WTC11 (cell line): Measurements from ENCODE around the gene CFAP97. TPM values are rescaled to one million over a fixed set of nuclear protein-coding genes. Genes with fewer than 3 reads are reported as not detected.
A peak's percentile ranks its signal among the peaks of the same experiment; 100 is the strongest.

ENCODE experiments used
- ATAC-seq: fragments of 200-7000 bp; cut with Tn5 transposase; 2 replicates; pipeline ENCODE4 v1.10.0; 2021; ENCODE audit warnings: mild to moderate bottlenecking, moderate library complexity
- CTCF ChIA-PET: fragments of 300-600 bp; sonication (Branson Sonifier 250); formaldehyde crosslinking; loops from one replicate; lab custom pipeline; 2021; ENCODE audit warnings: antibody characterized with exemption; lab: Charles Lee
- POLR2A ChIA-PET: fragments of 350-600 bp; sonication (Branson Sonifier 250); formaldehyde crosslinking; loops from one replicate; lab custom pipeline; 2021; ENCODE audit warnings: antibody characterized with exemption; lab: Charles Lee
- DNase-seq: peaks from one replicate; pipeline ENCODE4 v3.0.0; 2021; ENCODE audit warnings: low spot score
- H3K27ac Mint-ChIP-seq: 2 replicates; pipeline ENCODE4 v1.8.0; 2021; ENCODE audit warnings: mixed read lengths
- H3K27me3 Mint-ChIP-seq: 2 replicates; pipeline ENCODE4 v1.8.0; 2021; ENCODE audit warnings: low read depth, mild to moderate bottlenecking, moderate library complexity, mixed read lengths
- H3K36me3 Mint-ChIP-seq: 2 replicates; pipeline ENCODE4 v1.8.0; 2021; ENCODE audit warnings: mixed read lengths
- H3K4me1 Mint-ChIP-seq: 2 replicates; pipeline ENCODE4 v1.8.0; 2022; ENCODE audit warnings: mixed read lengths
- H3K4me3 Mint-ChIP-seq: 2 replicates; pipeline ENCODE4 v1.8.0; 2021; ENCODE audit warnings: mild to moderate bottlenecking, moderate library complexity, mixed read lengths
- H3K9me3 Mint-ChIP-seq: 2 replicates; pipeline ENCODE4 v1.8.0; 2021; ENCODE audit warnings: mixed read lengths
- ATF1 ChIP-seq: sonication (generic); formaldehyde crosslinking; IDR thresholded peaks from 2 replicates; pipeline ENCODE4 v1.8.1; 2023; ENCODE audit warnings: mild to moderate bottlenecking, moderate library complexity, missing genetic modification reagents
- CBFB ChIP-seq: sonication (generic); formaldehyde crosslinking; IDR thresholded peaks from 2 replicates; pipeline ENCODE4 v1.8.1; 2022; ENCODE audit warnings: mild to moderate bottlenecking, low read depth, missing genetic modification reagents
- EMX1 ChIP-seq: fragments of 250-450 bp; sonication (Bioruptor Pico); IDR thresholded peaks from 2 replicates; pipeline ENCODE4 v1.8.0; 2021; ENCODE audit warnings: mild to moderate bottlenecking
- MYBL2 ChIP-seq: sonication (generic); formaldehyde crosslinking; IDR thresholded peaks from 2 replicates; pipeline ENCODE4 v1.8.1; 2023; ENCODE audit warnings: mild to moderate bottlenecking, moderate library complexity, missing genetic modification reagents
- NFATC4 ChIP-seq: fragments of 250-450 bp; sonication (Bioruptor Pico); IDR thresholded peaks from 2 replicates; pipeline ENCODE4 v1.9.0; 2021; ENCODE audit warnings: mild to moderate bottlenecking
- NFE2L1 ChIP-seq: sonication (generic); formaldehyde crosslinking; IDR thresholded peaks from 2 replicates; pipeline ENCODE4 v1.8.1; 2023; ENCODE audit warnings: missing genetic modification reagents
- ZBTB21 ChIP-seq: sonication (generic); formaldehyde crosslinking; IDR thresholded peaks from 2 replicates; pipeline ENCODE4 v1.8.1; 2023; ENCODE audit warnings: mild to moderate bottlenecking, missing genetic modification reagents, borderline replicate concordance
- ZNF232 ChIP-seq: sonication (generic); formaldehyde crosslinking; IDR thresholded peaks from 2 replicates; pipeline ENCODE4 v1.8.0; 2022; ENCODE audit warnings: mild to moderate bottlenecking, missing genetic modification reagents
- ZNF671 ChIP-seq: fragments of 250-450 bp; sonication (Bioruptor Pico); IDR thresholded peaks from 2 replicates; pipeline ENCODE4 v1.8.0; 2021; ENCODE audit warnings: mild to moderate bottlenecking
- total RNA-seq: library from RNA; stranded (reverse); gene quantifications from 3 replicates; pipeline ENCODE4 v1.2.3, GENCODE V29; 2021
- TF ChIP-seq, protein P1 (sequence below): sonication (generic); formaldehyde crosslinking; IDR thresholded peaks from 2 replicates; pipeline ENCODE4 v1.8.0; 2023; ENCODE audit warnings: mild to moderate bottlenecking, missing genetic modification reagents
- TF ChIP-seq, protein P2 (sequence below): sonication (generic); formaldehyde crosslinking; IDR thresholded peaks from 2 replicates; pipeline ENCODE4 v1.8.0; 2022; ENCODE audit warnings: mild to moderate bottlenecking, missing genetic modification reagents
- TF ChIP-seq, protein P3 (sequence below): sonication (generic); formaldehyde crosslinking; IDR thresholded peaks from 2 replicates; pipeline ENCODE4 v1.8.1; 2022; ENCODE audit warnings: missing genetic modification reagents, borderline replicate concordance
- TF ChIP-seq, protein P4 (sequence below): sonication (generic); formaldehyde crosslinking; IDR thresholded peaks from 2 replicates; pipeline ENCODE4 v1.8.0; 2022; ENCODE audit warnings: missing genetic modification reagents
- TF ChIP-seq, protein P5 (sequence below): fragments of 250-450 bp; sonication (Bioruptor Pico); IDR thresholded peaks from 2 replicates; pipeline ENCODE4 v1.9.0; 2021; ENCODE audit warnings: moderate library complexity, mild to moderate bottlenecking, inconsistent platforms, borderline replicate concordance
- TF ChIP-seq, protein P6 (sequence below): sonication (generic); formaldehyde crosslinking; IDR thresholded peaks from 2 replicates; pipeline ENCODE4 v1.8.0; 2022; ENCODE audit warnings: mild to moderate bottlenecking, missing genetic modification reagents
- TF ChIP-seq, protein P7 (sequence below): fragments of 250-450 bp; sonication (Bioruptor Pico); IDR thresholded peaks from 2 replicates; pipeline ENCODE4 v1.8.0; 2021; ENCODE audit warnings: mild to moderate bottlenecking
- TF ChIP-seq, protein P8 (sequence below): fragments of 250-450 bp; sonication (Bioruptor Pico); IDR thresholded peaks from 2 replicates; pipeline ENCODE4 v2.1.2; 2022; ENCODE audit warnings: mild to moderate bottlenecking, moderate library complexity

CFAP97 gene
- total RNA-seq, 1 experiment from 2014 or later, result 40.3 TPM

DNA sequence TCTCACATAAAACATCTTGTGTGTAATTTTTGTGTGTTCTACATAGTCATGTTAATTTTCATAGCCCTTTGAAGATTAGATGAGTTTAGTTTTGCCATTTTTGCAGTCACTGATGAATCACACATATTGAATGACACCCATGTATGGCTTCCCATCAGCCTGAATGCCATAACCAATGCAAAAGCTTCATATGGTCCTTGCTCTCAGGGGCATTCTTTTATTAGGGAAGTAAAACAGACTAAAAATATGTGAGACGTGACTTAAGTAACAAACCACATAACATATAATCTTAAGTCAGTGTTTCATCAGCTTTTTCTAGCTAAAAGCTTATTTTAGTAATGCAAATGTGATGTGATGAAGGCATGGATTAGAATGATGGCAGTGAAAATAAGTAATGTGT, 52.5 kb downstream of the CFAP97 start:
- Mint-ChIP-seq H3K4me3 (no peak overlapping the region), H3K27me3 (no peaks in the 10 kb centered on the region), H3K36me3 (peaks cover 18% of the 10 kb centered on the region), H3K27ac (no peak overlapping the region), H3K9me3 (no peaks in the 10 kb centered on the region), H3K4me1 (peaks cover 9% of the 10 kb centered on the region)
- ATAC-seq, result no peak
- CTCF ChIA-PET, result interaction anchor here (0.5 kb wide), 1 partner anchor 34 kb away, joined by 3 read pairs; no protein-coding TSS in a partner anchor
- DNase-seq, result no peak
- POLR2A ChIA-PET, result interaction anchor here (1.3 kb wide), 1 partner anchor 8 kb away, joined by 3 read pairs; the partner anchor contains the start of gene SLC25A4
- TF ChIP-seq NFATC4, result no peak

DNA sequence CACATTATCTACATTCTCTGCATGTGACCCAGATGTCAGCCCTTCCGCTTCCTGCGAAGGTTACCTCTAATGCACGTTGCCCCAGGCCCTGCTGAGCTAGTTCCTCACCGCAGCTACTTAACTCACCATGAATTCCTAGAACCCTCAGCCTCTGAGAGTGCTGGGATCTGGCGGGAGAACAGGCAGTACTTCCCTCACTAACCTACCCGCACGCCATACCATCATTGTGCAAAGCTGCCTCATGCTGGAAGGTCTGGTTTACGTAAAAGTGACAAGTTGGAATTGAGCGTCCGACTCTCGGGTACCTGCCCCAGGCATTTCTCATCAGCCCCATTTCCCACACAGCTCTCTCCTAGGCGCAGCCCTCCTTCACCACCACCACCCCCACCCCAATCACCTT, 54.4 kb downstream of the CFAP97 start:
- ATAC-seq (no peak; the same call in 1 of the 2 replicates), DNase-seq (no peak)
- Mint-ChIP-seq H3K4me3 (no peak overlapping the region), H3K9me3 (no peaks in the 10 kb centered on the region), H3K27ac (peak overlapping the region; percentile 69; the same call in 1 of the 2 replicates), H3K4me1 (peaks cover 19% of the 10 kb centered on the region), H3K27me3 (no peaks in the 10 kb centered on the region), H3K36me3 (peaks cover 27% of the 10 kb centered on the region)
- TF ChIP-seq MYBL2 (CRISPR knock-in tag), result no peak
- TF ChIP-seq NFE2L1 (CRISPR knock-in tag), result no peak
- no peak for TF ChIP-seq ZBTB21 (CRISPR knock-in tag)
- TF ChIP-seq, protein P1, sequence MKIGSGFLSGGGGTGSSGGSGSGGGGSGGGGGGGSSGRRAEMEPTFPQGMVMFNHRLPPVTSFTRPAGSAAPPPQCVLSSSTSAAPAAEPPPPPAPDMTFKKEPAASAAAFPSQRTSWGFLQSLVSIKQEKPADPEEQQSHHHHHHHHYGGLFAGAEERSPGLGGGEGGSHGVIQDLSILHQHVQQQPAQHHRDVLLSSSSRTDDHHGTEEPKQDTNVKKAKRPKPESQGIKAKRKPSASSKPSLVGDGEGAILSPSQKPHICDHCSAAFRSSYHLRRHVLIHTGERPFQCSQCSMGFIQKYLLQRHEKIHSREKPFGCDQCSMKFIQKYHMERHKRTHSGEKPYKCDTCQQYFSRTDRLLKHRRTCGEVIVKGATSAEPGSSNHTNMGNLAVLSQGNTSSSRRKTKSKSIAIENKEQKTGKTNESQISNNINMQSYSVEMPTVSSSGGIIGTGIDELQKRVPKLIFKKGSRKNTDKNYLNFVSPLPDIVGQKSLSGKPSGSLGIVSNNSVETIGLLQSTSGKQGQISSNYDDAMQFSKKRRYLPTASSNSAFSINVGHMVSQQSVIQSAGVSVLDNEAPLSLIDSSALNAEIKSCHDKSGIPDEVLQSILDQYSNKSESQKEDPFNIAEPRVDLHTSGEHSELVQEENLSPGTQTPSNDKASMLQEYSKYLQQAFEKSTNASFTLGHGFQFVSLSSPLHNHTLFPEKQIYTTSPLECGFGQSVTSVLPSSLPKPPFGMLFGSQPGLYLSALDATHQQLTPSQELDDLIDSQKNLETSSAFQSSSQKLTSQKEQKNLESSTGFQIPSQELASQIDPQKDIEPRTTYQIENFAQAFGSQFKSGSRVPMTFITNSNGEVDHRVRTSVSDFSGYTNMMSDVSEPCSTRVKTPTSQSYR (CRISPR knock-in tag), result no peak
- TF ChIP-seq ZNF671 (CRISPR knock-in tag), result no peak
- ChIA-PET CTCF (interaction anchor here (1.1 kb wide), 1 partner anchor 34 kb away, joined by 5 read pairs; no protein-coding TSS in a partner anchor), POLR2A (no interaction called here)

DNA sequence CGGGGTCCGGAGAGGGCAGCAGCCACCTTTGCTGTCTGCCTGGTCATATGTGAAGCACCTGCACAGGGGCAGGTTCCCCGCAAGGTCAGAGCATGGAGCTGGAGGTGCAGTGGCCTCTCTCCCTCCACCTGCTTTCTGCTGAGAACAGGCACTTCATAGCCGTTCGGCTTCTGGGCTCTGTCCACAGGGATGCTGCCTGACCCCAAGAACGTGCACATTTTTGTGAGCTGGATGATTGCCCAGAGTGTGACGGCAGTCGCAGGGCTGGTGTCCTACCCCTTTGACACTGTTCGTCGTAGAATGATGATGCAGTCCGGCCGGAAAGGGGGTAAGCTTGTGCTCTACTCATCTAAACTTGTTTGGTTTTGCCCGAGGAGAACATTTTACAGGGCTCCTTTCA, 58.2 kb downstream of the CFAP97 start:
- CTCF ChIA-PET, result interaction anchor here (1.0 to 1.4 kb wide), 3 partner anchors 11 to 51 kb away, joined by 3 to 8 read pairs (median 3); no protein-coding TSS in a partner anchor
- POLR2A ChIA-PET, result interaction anchor here (0.6 kb wide), 1 partner anchor 64 kb away, joined by 3 read pairs; the partner anchor contains the start of gene SNX25
- TF ChIP-seq ATF1 (CRISPR knock-in tag) (no peak), NFATC4 (no peak), ZNF232 (no peak), CBFB (CRISPR knock-in tag) (no peak), EMX1 (no peak)
- TF ChIP-seq, protein P2, sequence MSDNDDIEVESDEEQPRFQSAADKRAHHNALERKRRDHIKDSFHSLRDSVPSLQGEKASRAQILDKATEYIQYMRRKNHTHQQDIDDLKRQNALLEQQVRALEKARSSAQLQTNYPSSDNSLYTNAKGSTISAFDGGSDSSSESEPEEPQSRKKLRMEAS (CRISPR knock-in tag), result no peak
- TF ChIP-seq, protein P3, sequence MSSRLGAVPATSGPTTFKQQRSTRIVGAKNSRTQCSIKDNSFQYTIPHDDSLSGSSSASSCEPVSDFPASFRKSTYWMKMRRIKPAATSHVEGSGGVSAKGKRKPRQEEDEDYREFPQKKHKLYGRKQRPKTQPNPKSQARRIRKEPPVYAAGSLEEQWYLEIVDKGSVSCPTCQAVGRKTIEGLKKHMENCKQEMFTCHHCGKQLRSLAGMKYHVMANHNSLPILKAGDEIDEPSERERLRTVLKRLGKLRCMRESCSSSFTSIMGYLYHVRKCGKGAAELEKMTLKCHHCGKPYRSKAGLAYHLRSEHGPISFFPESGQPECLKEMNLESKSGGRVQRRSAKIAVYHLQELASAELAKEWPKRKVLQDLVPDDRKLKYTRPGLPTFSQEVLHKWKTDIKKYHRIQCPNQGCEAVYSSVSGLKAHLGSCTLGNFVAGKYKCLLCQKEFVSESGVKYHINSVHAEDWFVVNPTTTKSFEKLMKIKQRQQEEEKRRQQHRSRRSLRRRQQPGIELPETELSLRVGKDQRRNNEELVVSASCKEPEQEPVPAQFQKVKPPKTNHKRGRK (CRISPR knock-in tag), result no peak
- TF ChIP-seq, protein P4, sequence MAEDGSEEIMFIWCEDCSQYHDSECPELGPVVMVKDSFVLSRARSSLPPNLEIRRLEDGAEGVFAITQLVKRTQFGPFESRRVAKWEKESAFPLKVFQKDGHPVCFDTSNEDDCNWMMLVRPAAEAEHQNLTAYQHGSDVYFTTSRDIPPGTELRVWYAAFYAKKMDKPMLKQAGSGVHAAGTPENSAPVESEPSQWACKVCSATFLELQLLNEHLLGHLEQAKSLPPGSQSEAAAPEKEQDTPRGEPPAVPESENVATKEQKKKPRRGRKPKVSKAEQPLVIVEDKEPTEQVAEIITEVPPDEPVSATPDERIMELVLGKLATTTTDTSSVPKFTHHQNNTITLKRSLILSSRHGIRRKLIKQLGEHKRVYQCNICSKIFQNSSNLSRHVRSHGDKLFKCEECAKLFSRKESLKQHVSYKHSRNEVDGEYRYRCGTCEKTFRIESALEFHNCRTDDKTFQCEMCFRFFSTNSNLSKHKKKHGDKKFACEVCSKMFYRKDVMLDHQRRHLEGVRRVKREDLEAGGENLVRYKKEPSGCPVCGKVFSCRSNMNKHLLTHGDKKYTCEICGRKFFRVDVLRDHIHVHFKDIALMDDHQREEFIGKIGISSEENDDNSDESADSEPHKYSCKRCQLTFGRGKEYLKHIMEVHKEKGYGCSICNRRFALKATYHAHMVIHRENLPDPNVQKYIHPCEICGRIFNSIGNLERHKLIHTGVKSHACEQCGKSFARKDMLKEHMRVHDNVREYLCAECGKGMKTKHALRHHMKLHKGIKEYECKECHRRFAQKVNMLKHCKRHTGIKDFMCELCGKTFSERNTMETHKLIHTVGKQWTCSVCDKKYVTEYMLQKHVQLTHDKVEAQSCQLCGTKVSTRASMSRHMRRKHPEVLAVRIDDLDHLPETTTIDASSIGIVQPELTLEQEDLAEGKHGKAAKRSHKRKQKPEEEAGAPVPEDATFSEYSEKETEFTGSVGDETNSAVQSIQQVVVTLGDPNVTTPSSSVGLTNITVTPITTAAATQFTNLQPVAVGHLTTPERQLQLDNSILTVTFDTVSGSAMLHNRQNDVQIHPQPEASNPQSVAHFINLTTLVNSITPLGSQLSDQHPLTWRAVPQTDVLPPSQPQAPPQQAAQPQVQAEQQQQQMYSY, result no peak
- TF ChIP-seq, protein P5, sequence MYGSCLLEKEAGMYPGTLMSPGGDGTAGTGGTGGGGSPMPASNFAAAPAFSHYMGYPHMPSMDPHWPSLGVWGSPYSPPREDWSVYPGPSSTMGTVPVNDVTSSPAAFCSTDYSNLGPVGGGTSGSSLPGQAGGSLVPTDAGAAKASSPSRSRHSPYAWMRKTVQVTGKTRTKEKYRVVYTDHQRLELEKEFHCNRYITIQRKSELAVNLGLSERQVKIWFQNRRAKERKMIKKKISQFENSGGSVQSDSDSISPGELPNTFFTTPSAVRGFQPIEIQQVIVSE, result no peak
- TF ChIP-seq, protein P6, sequence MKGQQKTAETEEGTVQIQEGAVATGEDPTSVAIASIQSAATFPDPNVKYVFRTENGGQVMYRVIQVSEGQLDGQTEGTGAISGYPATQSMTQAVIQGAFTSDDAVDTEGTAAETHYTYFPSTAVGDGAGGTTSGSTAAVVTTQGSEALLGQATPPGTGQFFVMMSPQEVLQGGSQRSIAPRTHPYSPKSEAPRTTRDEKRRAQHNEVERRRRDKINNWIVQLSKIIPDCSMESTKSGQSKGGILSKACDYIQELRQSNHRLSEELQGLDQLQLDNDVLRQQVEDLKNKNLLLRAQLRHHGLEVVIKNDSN (CRISPR knock-in tag), result no peak
- TF ChIP-seq, protein P7, sequence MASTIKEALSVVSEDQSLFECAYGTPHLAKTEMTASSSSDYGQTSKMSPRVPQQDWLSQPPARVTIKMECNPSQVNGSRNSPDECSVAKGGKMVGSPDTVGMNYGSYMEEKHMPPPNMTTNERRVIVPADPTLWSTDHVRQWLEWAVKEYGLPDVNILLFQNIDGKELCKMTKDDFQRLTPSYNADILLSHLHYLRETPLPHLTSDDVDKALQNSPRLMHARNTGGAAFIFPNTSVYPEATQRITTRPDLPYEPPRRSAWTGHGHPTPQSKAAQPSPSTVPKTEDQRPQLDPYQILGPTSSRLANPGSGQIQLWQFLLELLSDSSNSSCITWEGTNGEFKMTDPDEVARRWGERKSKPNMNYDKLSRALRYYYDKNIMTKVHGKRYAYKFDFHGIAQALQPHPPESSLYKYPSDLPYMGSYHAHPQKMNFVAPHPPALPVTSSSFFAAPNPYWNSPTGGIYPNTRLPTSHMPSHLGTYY (CRISPR knock-in tag), result no peak
- TF ChIP-seq, protein P8, sequence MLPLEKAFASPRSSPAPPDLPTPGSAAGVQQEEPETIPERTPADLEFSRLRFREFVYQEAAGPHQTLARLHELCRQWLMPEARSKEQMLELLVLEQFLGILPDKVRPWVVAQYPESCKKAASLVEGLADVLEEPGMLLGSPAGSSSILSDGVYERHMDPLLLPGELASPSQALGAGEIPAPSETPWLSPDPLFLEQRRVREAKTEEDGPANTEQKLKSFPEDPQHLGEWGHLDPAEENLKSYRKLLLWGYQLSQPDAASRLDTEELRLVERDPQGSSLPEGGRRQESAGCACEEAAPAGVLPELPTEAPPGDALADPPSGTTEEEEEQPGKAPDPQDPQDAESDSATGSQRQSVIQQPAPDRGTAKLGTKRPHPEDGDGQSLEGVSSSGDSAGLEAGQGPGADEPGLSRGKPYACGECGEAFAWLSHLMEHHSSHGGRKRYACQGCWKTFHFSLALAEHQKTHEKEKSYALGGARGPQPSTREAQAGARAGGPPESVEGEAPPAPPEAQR (CRISPR knock-in tag), result no peak

More for the DNA sequence above, 58.2 kb downstream of the CFAP97 start:
- peaks cover 33% of the 10 kb centered on the region for H3K4me1 Mint-ChIP-seq
- H3K36me3 Mint-ChIP-seq, result peaks cover 17% of the 10 kb centered on the region
- H3K27me3 Mint-ChIP-seq, result peaks cover 5% of the 10 kb centered on the region; the same call in 1 of the 2 replicates
- DNase-seq, result no peak
- no peak for ATAC-seq
- peak overlapping the region; percentile 84 for H3K4me3 Mint-ChIP-seq
- H3K27ac Mint-ChIP-seq, result no peak overlapping the region
- no peaks in the 10 kb centered on the region for H3K9me3 Mint-ChIP-seq
